ENCODE measurements around the gene GABRD. TPM values are rescaled to one million over a fixed set of nuclear protein-coding genes. Genes with fewer than 3 reads are reported as not detected.

The GABRD gene
- total and polyA plus RNA-seq, 10 donors, result 0.35 to 1.2 (median 0.94) TPM; not detected in 3

GRCh38 chr1:2050461-2050792, 31.3 kb downstream of the GABRD start:
- Histone ChIP-seq H3K9me3 (no peaks in the 10 kb centered on the region), H3K4me1 (peaks cover 33 to 76% (median 62%) of the 10 kb centered on the region in 6 donors), H3K36me3 (peaks cover 0 to 3% (median 2%) of the 10 kb centered on the region in 6 donors), H3K27me3 (replicated peaks in 1 of 7) (peaks cover 0 to 64% (median 12%) of the 10 kb centered on the region in 7 donors), H3K4me3 (peak overlapping the region; percentile 65 to 93 (median 80)), H3K27ac (peak overlapping the region in 7 of 8 donors; percentile 67 to 89 (median 85))
- peak in 1 of 3 donors; percentile 37 for TF ChIP-seq POLR2AphosphoS5 (IDR thresholded peaks at IDR 0.05)
- TF ChIP-seq POLR2A (IDR thresholded peaks at IDR 0.05), result no peak
- 0 to 1% (median 0%) methylated on average over 1 to 51 of the region's 51 CpGs; no CpG with 5 or more reads in 2 of the 5 donors for WGBS, 5 donors
- intact Hi-C loops (cut with DNase I; ENCODE audit: low total_unique reads), result no loop called here
- DNase-seq, result no peak

- H3K9me3 ChIP-seq, result no peaks in the 10 kb centered on the region
- DNase-seq, result peak; percentile 84
- no peak for TF ChIP-seq POLR2AphosphoS5 (IDR thresholded peaks at IDR 0.05)
- intact Hi-C loops (cut with DNase I; ENCODE audit: low total_unique reads), result no loop called here
- peak overlapping the region in 7 of 8 donors; percentile 67 to 89 (median 85) for H3K27ac ChIP-seq
- peaks cover 29 to 70% (median 56%) of the 10 kb centered on the region in 6 donors for H3K4me1 ChIP-seq
- WGBS, 5 donors, result 20 to 46% (median 21%) methylated on average over 22 to 84 of the region's 84 CpGs
- H3K36me3 ChIP-seq, result peaks cover 0 to 9% (median 8%) of the 10 kb centered on the region in 6 donors
- H3K27me3 ChIP-seq (replicated peaks in 1 of 7), result peaks cover 0 to 58% (median 12%) of the 10 kb centered on the region in 7 donors
- peak overlapping the region; percentile 65 to 93 (median 80) for H3K4me3 ChIP-seq
These were observed 31.9 kb downstream of the GABRD start for GRCh38 chr1:2050793-2051682.

- H3K27me3 ChIP-seq (replicated peaks in 1 of 7), result peaks cover 0 to 46% (median 8%) of the 10 kb centered on the region in 7 donors
- 78 to 83% (median 80%) methylated on average over 9 to 16 of the region's 16 CpGs for WGBS, 5 donors
- intact Hi-C loops (cut with DNase I; ENCODE audit: low total_unique reads), result no loop called here
- TF ChIP-seq POLR2A (IDR thresholded peaks at IDR 0.05) (no peak), POLR2AphosphoS5 (IDR thresholded peaks at IDR 0.05) (no peak)
- TF ChIP-seq, protein P1, sequence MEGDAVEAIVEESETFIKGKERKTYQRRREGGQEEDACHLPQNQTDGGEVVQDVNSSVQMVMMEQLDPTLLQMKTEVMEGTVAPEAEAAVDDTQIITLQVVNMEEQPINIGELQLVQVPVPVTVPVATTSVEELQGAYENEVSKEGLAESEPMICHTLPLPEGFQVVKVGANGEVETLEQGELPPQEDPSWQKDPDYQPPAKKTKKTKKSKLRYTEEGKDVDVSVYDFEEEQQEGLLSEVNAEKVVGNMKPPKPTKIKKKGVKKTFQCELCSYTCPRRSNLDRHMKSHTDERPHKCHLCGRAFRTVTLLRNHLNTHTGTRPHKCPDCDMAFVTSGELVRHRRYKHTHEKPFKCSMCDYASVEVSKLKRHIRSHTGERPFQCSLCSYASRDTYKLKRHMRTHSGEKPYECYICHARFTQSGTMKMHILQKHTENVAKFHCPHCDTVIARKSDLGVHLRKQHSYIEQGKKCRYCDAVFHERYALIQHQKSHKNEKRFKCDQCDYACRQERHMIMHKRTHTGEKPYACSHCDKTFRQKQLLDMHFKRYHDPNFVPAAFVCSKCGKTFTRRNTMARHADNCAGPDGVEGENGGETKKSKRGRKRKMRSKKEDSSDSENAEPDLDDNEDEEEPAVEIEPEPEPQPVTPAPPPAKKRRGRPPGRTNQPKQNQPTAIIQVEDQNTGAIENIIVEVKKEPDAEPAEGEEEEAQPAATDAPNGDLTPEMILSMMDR (IDR thresholded peaks at IDR 0.05 in 8 of 11, conservative IDR thresholded peaks at IDR 0.05 in 3 of 11), result no peak
- H3K9me3 ChIP-seq, result no peaks in the 10 kb centered on the region
- H3K27ac ChIP-seq, result peak overlapping the region; percentile 3 to 89 (median 83)
- peaks cover 18 to 58% (median 45%) of the 10 kb centered on the region in 6 donors for H3K4me1 ChIP-seq
- peaks cover 0 to 18% (median 16%) of the 10 kb centered on the region in 6 donors for H3K36me3 ChIP-seq
- DNase-seq, result no peak
- H3K4me3 ChIP-seq, result peak overlapping the region in 2 of 8 donors; percentile 87 to 93
These were observed 33.0 kb downstream of the GABRD start for GRCh38 chr1:2052054-2052679.

- TF ChIP-seq POLR2A (IDR thresholded peaks at IDR 0.05) (no peak), POLR2AphosphoS5 (IDR thresholded peaks at IDR 0.05) (no peak)
- TF ChIP-seq, protein P1 (IDR thresholded peaks at IDR 0.05 in 8 of 11, conservative IDR thresholded peaks at IDR 0.05 in 3 of 11), result no peak
- intact Hi-C loops (cut with DNase I; ENCODE audit: low total_unique reads), result no loop called here
- Histone ChIP-seq H3K27me3 (replicated peaks in 1 of 7) (peaks cover 0 to 41% (median 3%) of the 10 kb centered on the region in 7 donors), H3K4me3 (no peak overlapping the region), H3K4me1 (peaks cover 14 to 52% (median 40%) of the 10 kb centered on the region in 6 donors), H3K9me3 (no peaks in the 10 kb centered on the region), H3K27ac (peak overlapping the region in 7 of 8 donors; percentile 27 to 89 (median 85)), H3K36me3 (peaks cover 0 to 24% (median 21%) of the 10 kb centered on the region in 6 donors)
- DNase-seq, result no peak
- WGBS, 5 donors, result 79 to 89% (median 82%) methylated on average over 10 of the region's 10 CpGs
These were observed 33.6 kb downstream of the GABRD start for GRCh38 chr1:2052756-2053155.
